H9 (cell line): ENCODE measurements around the gene DYRK3. TPM values are rescaled to one million over a fixed set of nuclear protein-coding genes. Genes with fewer than 3 reads are reported as not detected.

Source experiments
- DNase-seq: peaks from one replicate; pipeline ENCODE4 v3.0.0-alpha.2; 2017
- H2AFZ ChIP-seq: one replicate; pipeline ENCODE4 v1.6.1; 2013; ENCODE audit warnings: mild to moderate bottlenecking, low read length, control low read depth, moderate library complexity
- H2AK5ac ChIP-seq: 2 replicates; pipeline ENCODE4 v1.6.1; 2013; ENCODE audit warnings: low read length, control low read depth, mixed read lengths; ENCODE audit not compliant: insufficient read length
- H2BK120ac ChIP-seq: one replicate; pipeline ENCODE4 v1.6.1; 2013; ENCODE audit warnings: low read depth, mild to moderate bottlenecking, low read length, control low read depth, inconsistent platforms; ENCODE audit not compliant: poor library complexity, severe bottlenecking
- H2BK12ac ChIP-seq: 2 replicates; pipeline ENCODE4 v1.6.1; 2013; ENCODE audit warnings: low read length, control low read depth, mixed read lengths, low read depth; ENCODE audit not compliant: insufficient read length
- H2BK15ac ChIP-seq: 2 replicates; pipeline ENCODE4 v1.6.1; 2013; ENCODE audit warnings: low read depth, low read length, control low read depth
- H2BK20ac ChIP-seq: one replicate; pipeline ENCODE4 v1.6.1; 2013; ENCODE audit warnings: low read depth, mild to moderate bottlenecking, low read length, control low read depth, inconsistent platforms; ENCODE audit not compliant: poor library complexity, severe bottlenecking
- H2BK5ac ChIP-seq: 2 replicates; pipeline ENCODE4 v1.6.1; 2013; ENCODE audit warnings: low read length, control low read depth, mixed read lengths; ENCODE audit not compliant: insufficient read length
- H3K14ac ChIP-seq: 2 replicates; pipeline ENCODE4 v1.6.1; 2013; ENCODE audit warnings: low read length, control low read depth; ENCODE audit not compliant: insufficient read depth
- H3K18ac ChIP-seq: 2 replicates; pipeline ENCODE4 v1.6.1; 2013; ENCODE audit warnings: low read depth, mild to moderate bottlenecking, mixed read lengths, low read length, control low read depth; ENCODE audit not compliant: insufficient read length
- H3K23ac ChIP-seq: 2 replicates; pipeline ENCODE4 v1.6.1; 2013; ENCODE audit warnings: low read length, control low read depth, mixed read lengths, low read depth; ENCODE audit not compliant: insufficient read length
- H3K23me2 ChIP-seq: 2 replicates; pipeline ENCODE4 v1.6.1; 2013; ENCODE audit warnings: low read depth, mild to moderate bottlenecking, mixed read lengths, low read length, control low read depth; ENCODE audit not compliant: insufficient read length, poor library complexity, severe bottlenecking
- H3K27ac ChIP-seq: 2 replicates; pipeline ENCODE4 v1.5.1; 2013; ENCODE audit warnings: low read length, control low read depth, mixed read lengths, low read depth; ENCODE audit not compliant: insufficient read length
- H3K27me3 ChIP-seq: 2 replicates; pipeline ENCODE4 v1.6.1; 2013; ENCODE audit warnings: low read length, control low read depth, inconsistent platforms; ENCODE audit not compliant: insufficient read depth
- H3K4ac ChIP-seq: 2 replicates; pipeline ENCODE4 v1.6.1; 2013; ENCODE audit warnings: low read depth, mild to moderate bottlenecking, control low read depth, inconsistent platforms, low read length, moderate library complexity
- H3K4me1 ChIP-seq: 2 replicates; pipeline ENCODE4 v1.6.1; 2013; ENCODE audit warnings: low read length, control low read depth, inconsistent platforms; ENCODE audit not compliant: insufficient read depth
- H3K4me2 ChIP-seq: 2 replicates; pipeline ENCODE4 v1.6.1; 2013; ENCODE audit warnings: low read length, control low read depth, mixed read lengths; ENCODE audit not compliant: insufficient read length, insufficient read depth
- H3K56ac ChIP-seq: 2 replicates; pipeline ENCODE4 v1.6.1; 2013; ENCODE audit warnings: low read depth, mild to moderate bottlenecking, mixed read lengths, low read length, control low read depth; ENCODE audit not compliant: insufficient read length
- H3K79me1 ChIP-seq: 2 replicates; pipeline ENCODE4 v1.6.1; 2013; ENCODE audit warnings: low read depth, mild to moderate bottlenecking, moderate library complexity, low read length, control low read depth, inconsistent platforms; ENCODE audit not compliant: insufficient read depth, poor library complexity, severe bottlenecking
- H3K79me2 ChIP-seq: 2 replicates; pipeline ENCODE4 v1.6.1; 2013; ENCODE audit warnings: low read length, control low read depth, inconsistent platforms; ENCODE audit not compliant: insufficient read depth
- H3K9ac ChIP-seq: 2 replicates; pipeline ENCODE4 v1.6.1; 2013; ENCODE audit warnings: low read length, control low read depth, mixed read lengths; ENCODE audit not compliant: insufficient read length; ENCODE audit errors: extremely low read depth
- H3K9me3 ChIP-seq: one replicate; pipeline ENCODE4 v1.6.1; 2013; ENCODE audit warnings: low read depth, low read length, inconsistent platforms; ENCODE audit not compliant: control insufficient read depth
- H3T11ph ChIP-seq: one replicate; pipeline ENCODE4 v1.6.1; 2013; ENCODE audit warnings: mild to moderate bottlenecking, low read length, control low read depth, inconsistent platforms
- H4K20me1 ChIP-seq: one replicate; pipeline ENCODE4 v1.6.1; 2013; ENCODE audit not compliant: control insufficient read depth, insufficient read length, insufficient read depth
- H4K5ac ChIP-seq: 2 replicates; pipeline ENCODE4 v1.6.1; 2013; ENCODE audit warnings: low read depth, mild to moderate bottlenecking, mixed read lengths, low read length, control low read depth; ENCODE audit not compliant: insufficient read length
- H4K8ac ChIP-seq: replicated peaks from 2 replicates; pipeline ENCODE4 v1.6.1; 2013; ENCODE audit warnings: low read length, control low read depth, mixed read lengths, low read depth; ENCODE audit not compliant: insufficient read length
- H4K91ac ChIP-seq: 2 replicates; pipeline ENCODE4 v1.6.1; 2013; ENCODE audit warnings: low read depth, mild to moderate bottlenecking, moderate library complexity, mixed read lengths, low read length, control low read depth; ENCODE audit not compliant: insufficient read length
- H3K27ac Mint-ChIP-seq, 3 experiments: 2 replicates in 2 of 3; 3 replicates in 1 of 3; pipeline ENCODE4 v1.8.0; 2020 to 2021; ENCODE audit warnings: mixed read lengths in 3 of 3, mild to moderate bottlenecking in 1 of 3, moderate library complexity in 1 of 3
- H3K27me3 Mint-ChIP-seq: 2 replicates; pipeline ENCODE4 v1.8.0; 2021; ENCODE audit warnings: low read depth, mild to moderate bottlenecking, moderate library complexity, mixed read lengths
- H3K36me3 Mint-ChIP-seq, 3 experiments: 2 replicates in 2 of 3; 3 replicates in 1 of 3; pipeline ENCODE4 v1.8.0; 2020 to 2021; ENCODE audit warnings: low read depth in 3 of 3, mixed read lengths in 3 of 3; ENCODE audit not compliant: insufficient read depth in 1 of 3
- H3K4me1 Mint-ChIP-seq, 2 experiments: 2 replicates each; pipeline ENCODE4 v1.8.0; 2020; ENCODE audit warnings: mixed read lengths in 2 of 2
- H3K4me3 Mint-ChIP-seq, 2 experiments: 2 replicates in 1 of 2; 3 replicates in 1 of 2; pipeline ENCODE4 v1.8.0; 2020 to 2021; ENCODE audit warnings: mild to moderate bottlenecking in 2 of 2, mixed read lengths in 2 of 2, moderate library complexity in 1 of 2
- H3K9me3 Mint-ChIP-seq, 2 experiments: 2 replicates in 1 of 2; 3 replicates in 1 of 2; pipeline ENCODE4 v1.8.0; 2020; ENCODE audit warnings: mild to moderate bottlenecking in 2 of 2, mixed read lengths in 2 of 2, moderate library complexity in 1 of 2
- CTCF ChIP-seq: fragments of 200-600 bp; sonication (generic); conservative IDR thresholded peaks from 3 replicates; pipeline ENCODE4 v1.8.0; 2021; ENCODE audit warnings: antibody characterized with exemption, mild to moderate bottlenecking
- total RNA-seq: library from RNA; stranded (reverse); gene quantifications from 2 replicates; pipeline ENCODE4 v1.2.1, GENCODE V29; 2021

DYRK3 gene
- total RNA-seq, 1 experiment from 2014 or later = 4.7 TPM

DNA sequence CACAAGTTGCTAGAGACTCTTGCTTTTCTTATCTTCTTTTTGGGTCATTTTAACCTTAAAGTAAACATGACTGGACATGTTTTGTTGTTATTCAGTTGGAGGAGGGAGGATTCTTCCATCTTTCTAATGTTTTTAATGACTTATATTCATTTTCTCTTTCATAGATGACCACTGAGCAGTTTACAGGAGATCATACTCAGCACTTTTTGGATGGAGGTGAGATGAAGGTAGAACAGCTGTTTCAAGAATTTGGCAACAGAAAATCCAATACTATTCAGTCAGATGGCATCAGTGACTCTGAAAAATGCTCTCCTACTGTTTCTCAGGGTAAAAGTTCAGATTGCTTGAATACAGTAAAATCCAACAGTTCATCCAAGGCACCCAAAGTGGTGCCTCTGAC is 11.9 kb downstream of the DYRK3 start:
- no peaks in the 10 kb centered on the region for H3K23me2 ChIP-seq
- H3K9ac ChIP-seq = no peak overlapping the region
- Mint-ChIP-seq H3K4me1 (peaks cover 8 to 11% of the 10 kb centered on the region in 2 experiments), H3K4me3 (no peak overlapping the region), H3K36me3 (peaks cover 2 to 8% (median 7%) of the 10 kb centered on the region in 3 experiments; a peak in 5 of 7 replicates), H3K27me3 (no peaks in the 10 kb centered on the region), H3K27ac (no peak overlapping the region), H3K9me3 (no peaks in the 10 kb centered on the region)
- no peak overlapping the region for H4K5ac ChIP-seq
- H3K18ac ChIP-seq = no peak overlapping the region
- no peaks in the 10 kb centered on the region for H3K4me1 ChIP-seq
- H3K27ac ChIP-seq = no peak overlapping the region
- no peak overlapping the region for H2BK12ac ChIP-seq
- no peak overlapping the region for H2BK15ac ChIP-seq
- H3K4me2 ChIP-seq = no peak overlapping the region
- H3K79me1 ChIP-seq = no peaks in the 10 kb centered on the region
- no peak overlapping the region for H2BK20ac ChIP-seq
- H3K4ac ChIP-seq = no peak overlapping the region
- no peaks in the 10 kb centered on the region for H3K27me3 ChIP-seq
- no peak overlapping the region for H3K14ac ChIP-seq
- no peaks in the 10 kb centered on the region for H3K79me2 ChIP-seq
- TF ChIP-seq CTCF = no peak
- H4K91ac ChIP-seq = no peak overlapping the region
- DNase-seq = no peak
- no peaks in the 10 kb centered on the region for H3K9me3 ChIP-seq
- no peak overlapping the region for H3T11ph ChIP-seq
- no peak overlapping the region for H2BK120ac ChIP-seq
- no peak overlapping the region for H3K23ac ChIP-seq
- H4K20me1 ChIP-seq = no peaks in the 10 kb centered on the region
- H3K56ac ChIP-seq = no peak overlapping the region
- no peak overlapping the region for H2BK5ac ChIP-seq
- H4K8ac ChIP-seq = no peak overlapping the region
- no peak overlapping the region for H2AK5ac ChIP-seq
- no peak overlapping the region for H2AFZ ChIP-seq
